SK-N-MC (cell line): ENCODE results near the gene MAP1B.

Experiments used
- DNase-seq: peaks from one replicate; pipeline ENCODE4 v3.0.0-alpha.2; 2011; ENCODE audit warnings: low read depth, low spot score
- H3K27ac ChIP-seq: fragments of 200-600 bp; sonication (generic); 2 replicates; pipeline ENCODE4 v1.5.1; 2016; ENCODE audit warnings: mixed run types
- H3K36me3 ChIP-seq: fragments of 200-600 bp; sonication (generic); 2 replicates; pipeline ENCODE4 v1.6.1; 2017; ENCODE audit warnings: antibody characterized with exemption, low read length, mixed read lengths; ENCODE audit not compliant: insufficient read depth
- H3K4me3 ChIP-seq: fragments of 200-600 bp; sonication (generic); 2 replicates; pipeline ENCODE4 v1.5.1; 2016
- H3K9ac ChIP-seq: fragments of 200-600 bp; sonication (generic); 2 replicates; pipeline ENCODE4 v1.8.0; 2017; ENCODE audit warnings: mixed run types, mixed read lengths; ENCODE audit not compliant: insufficient read length
- H3K9me3 ChIP-seq: fragments of 200-600 bp; sonication (generic); 2 replicates; pipeline ENCODE4 v1.6.1; 2017; ENCODE audit warnings: low read depth, mild to moderate bottlenecking, antibody characterized with exemption, low read length, moderate library complexity, mixed read lengths
- EZH2 ChIP-seq: fragments of 200-600 bp; sonication (generic); IDR thresholded peaks from one replicate; pipeline ENCODE4 v1.6.1; 2017; ENCODE audit warnings: antibody characterized with exemption
- FOXP2 ChIP-seq: optimal IDR thresholded peaks from 2 replicates; pipeline ENCODE3; 2011; ENCODE audit warnings: mild to moderate bottlenecking, moderate library complexity; ENCODE audit not compliant: insufficient read depth; ENCODE audit errors: extremely low read length, control extremely low read depth
- POLR2AphosphoS5 ChIP-seq: IDR thresholded peaks from 2 replicates; pipeline ENCODE4 v1.6.1; 2012; ENCODE audit warnings: mild to moderate bottlenecking, low read depth, low read length, borderline replicate concordance

Gene MAP1B

DNA sequence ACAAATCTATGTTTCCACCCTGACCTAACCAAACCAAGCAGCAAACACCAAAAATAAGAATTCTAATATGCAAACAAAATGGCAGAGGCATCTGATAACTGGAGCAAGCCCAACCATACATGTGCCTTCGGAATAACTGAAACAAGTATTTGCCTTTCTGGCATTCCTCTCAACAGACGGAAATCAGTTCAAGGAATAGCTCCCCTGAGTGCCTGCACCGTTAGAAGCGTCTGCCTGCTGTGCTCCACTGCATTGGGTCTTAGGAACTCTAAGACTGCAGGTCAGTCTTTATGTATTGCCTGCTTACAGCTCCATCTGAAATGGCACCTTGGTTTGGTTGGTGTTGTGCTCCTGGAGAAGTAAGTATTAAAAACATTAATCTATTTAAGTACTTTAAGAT is 114.3 kb downstream of the MAP1B start:
- no peak overlapping the region for H3K9ac ChIP-seq
- DNase-seq = no peak
- H3K9me3 ChIP-seq = no peaks in the 10 kb centered on the region
- H3K27ac ChIP-seq = no peak overlapping the region
- no peak overlapping the region for H3K4me3 ChIP-seq
- no peak for TF ChIP-seq EZH2
- TF ChIP-seq FOXP2 = no peak
- TF ChIP-seq POLR2AphosphoS5 = no peak
- peaks cover 99% of the 10 kb centered on the region for H3K36me3 ChIP-seq

DNA sequence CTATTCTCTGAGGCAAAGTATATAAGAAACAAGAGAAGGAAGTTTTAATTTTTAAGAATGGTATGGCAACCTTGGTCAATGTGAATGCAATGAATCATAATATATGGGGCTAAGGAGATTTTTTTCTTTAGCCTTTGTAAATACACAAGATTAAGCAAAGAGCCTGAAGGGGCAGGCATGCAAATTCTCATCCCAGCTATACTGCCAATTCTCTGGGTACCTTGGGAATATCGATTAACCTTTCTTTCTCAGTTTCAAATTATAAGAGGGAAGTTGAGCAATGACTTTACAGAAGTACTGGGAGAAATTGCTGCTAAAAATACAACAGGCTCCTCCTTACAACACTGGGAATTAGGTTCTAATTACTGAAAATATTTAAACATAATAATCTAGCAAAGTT is 115.2 kb downstream of the MAP1B start:
- no peaks in the 10 kb centered on the region for H3K9me3 ChIP-seq
- no peak overlapping the region for H3K27ac ChIP-seq
- TF ChIP-seq POLR2AphosphoS5 (no peak), EZH2 (no peak), FOXP2 (no peak)
- H3K4me3 ChIP-seq = no peak overlapping the region
- H3K9ac ChIP-seq = no peak overlapping the region
- DNase-seq = no peak
- H3K36me3 ChIP-seq = peaks cover 100% of the 10 kb centered on the region

DNA sequence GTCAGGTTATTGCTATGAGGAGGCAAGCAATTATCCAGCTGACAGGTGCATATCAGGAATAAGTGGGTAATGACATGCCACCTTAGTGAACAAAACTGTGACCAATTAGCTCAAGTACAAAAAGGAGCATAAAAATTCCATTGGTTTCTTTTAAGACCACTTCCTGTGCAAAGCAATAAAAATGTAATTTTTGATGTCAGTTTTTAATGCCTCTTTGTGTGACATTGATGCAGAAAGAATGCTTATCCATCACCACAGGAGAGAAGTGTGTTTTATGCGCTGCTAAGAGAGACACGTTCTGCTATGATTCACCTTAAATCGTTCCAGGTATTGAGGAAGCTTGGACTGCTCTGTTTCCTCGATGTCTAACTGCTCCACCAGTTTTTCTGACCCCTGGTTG is 116.1 kb downstream of the MAP1B start:
- Histone ChIP-seq H3K4me3 (no peak overlapping the region), H3K36me3 (peaks cover 98% of the 10 kb centered on the region), H3K9me3 (no peaks in the 10 kb centered on the region), H3K9ac (no peak overlapping the region), H3K27ac (no peak overlapping the region)
- no peak for TF ChIP-seq POLR2AphosphoS5
- TF ChIP-seq FOXP2 = no peak
- no peak for TF ChIP-seq EZH2
- no peak for DNase-seq

DNA sequence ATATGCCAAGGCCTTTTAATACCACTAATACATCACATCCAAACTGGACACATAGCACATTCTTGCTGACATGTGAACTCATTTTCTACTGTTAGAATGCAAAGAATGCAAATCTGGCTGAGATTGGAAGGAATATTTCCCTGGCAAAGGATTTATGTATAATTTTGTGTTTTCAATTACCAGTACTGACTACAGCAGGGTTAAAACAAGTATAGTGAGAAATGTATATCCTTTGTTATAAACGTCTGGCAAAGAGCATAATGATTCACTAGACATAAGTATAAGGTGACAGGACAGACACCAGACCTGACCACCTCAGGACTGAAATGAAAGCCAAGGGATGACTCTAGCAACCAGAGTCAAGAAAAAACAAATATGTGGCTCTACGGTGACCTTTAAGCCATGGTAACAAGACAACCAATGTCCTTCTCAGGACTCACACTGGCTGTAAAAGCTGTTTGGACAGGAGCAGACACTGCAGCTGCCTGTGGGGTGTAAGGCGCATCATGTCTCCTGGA is 117.7 kb downstream of the MAP1B start:
- DNase-seq = no peak
- TF ChIP-seq POLR2AphosphoS5 (no peak), FOXP2 (no peak), EZH2 (no peak)
- H3K9me3 ChIP-seq = no peaks in the 10 kb centered on the region
- no peak overlapping the region for H3K4me3 ChIP-seq
- H3K27ac ChIP-seq = no peak overlapping the region
- H3K9ac ChIP-seq = no peak overlapping the region
- peaks cover 82% of the 10 kb centered on the region for H3K36me3 ChIP-seq

DNA sequence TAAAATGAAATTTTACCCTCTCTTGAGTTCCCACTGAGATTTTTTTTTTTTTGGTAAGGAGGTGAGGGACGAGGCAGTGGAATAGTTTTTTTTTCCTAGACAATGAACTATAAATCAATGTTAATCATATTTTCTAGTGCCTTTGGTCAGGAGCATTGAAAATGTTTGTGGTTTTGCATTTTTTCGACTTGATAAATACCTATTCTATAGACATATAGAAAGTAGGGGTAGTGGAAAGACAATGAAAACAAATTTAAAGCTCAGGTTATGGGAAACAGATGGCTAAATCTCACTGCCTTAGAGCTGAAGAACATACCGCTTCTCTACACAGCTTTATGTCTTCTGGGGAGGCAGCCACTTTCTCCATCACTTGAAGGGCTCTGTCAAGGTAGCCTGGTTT is 118.5 kb downstream of the MAP1B start:
- DNase-seq = no peak
- H3K27ac ChIP-seq = no peak overlapping the region
- no peak for TF ChIP-seq EZH2
- TF ChIP-seq POLR2AphosphoS5 = no peak
- no peak for TF ChIP-seq FOXP2
- H3K9me3 ChIP-seq = no peaks in the 10 kb centered on the region
- H3K9ac ChIP-seq = no peak overlapping the region
- H3K36me3 ChIP-seq = peaks cover 81% of the 10 kb centered on the region
- no peak overlapping the region for H3K4me3 ChIP-seq

DNA sequence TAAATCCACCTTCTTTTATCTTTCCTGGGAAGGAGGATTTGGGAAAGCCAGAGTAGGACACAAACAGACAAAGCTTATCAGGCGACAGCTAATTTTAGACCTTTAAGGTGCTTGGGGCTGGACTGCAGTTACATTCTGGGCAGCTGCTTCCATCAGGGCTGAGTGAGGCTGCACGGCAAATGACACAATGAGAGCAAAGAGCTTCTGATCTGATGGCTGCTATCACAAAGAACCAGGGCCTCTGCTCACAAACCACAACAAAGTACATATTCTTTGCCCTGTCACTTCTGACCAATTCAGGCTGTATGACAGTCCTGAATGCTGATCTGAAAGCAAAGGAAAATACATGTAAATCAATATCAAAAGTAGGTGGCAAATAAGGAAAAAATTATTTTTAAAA is 119.7 kb downstream of the MAP1B start:
- Histone ChIP-seq H3K9me3 (no peaks in the 10 kb centered on the region), H3K9ac (no peak overlapping the region), H3K4me3 (no peak overlapping the region), H3K27ac (no peak overlapping the region), H3K36me3 (peaks cover 81% of the 10 kb centered on the region)
- no peak for TF ChIP-seq EZH2
- no peak for TF ChIP-seq FOXP2
- no peak for TF ChIP-seq POLR2AphosphoS5
- DNase-seq = no peak

DNA sequence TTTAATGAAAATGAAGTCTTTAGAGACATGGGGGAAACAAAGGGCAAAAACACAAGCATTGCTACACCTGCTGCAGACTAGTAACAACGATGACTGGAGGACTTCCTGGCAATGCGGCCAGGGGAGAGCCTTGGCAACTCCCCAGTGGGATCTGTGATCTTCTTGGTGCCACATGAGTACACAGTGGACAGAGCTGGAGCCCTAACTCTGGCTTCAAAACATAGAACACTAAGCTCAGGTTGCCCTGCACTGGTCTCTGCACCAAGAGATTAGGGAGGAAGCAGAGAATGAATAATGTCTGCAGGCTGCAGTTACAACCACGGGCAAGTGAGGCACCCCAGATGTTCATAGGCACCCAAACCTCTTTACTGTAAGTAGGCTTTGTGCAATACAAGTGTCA is 121.7 kb downstream of the MAP1B start:
- Histone ChIP-seq H3K27ac (no peak overlapping the region), H3K9ac (no peak overlapping the region), H3K36me3 (peaks cover 77% of the 10 kb centered on the region), H3K4me3 (no peak overlapping the region), H3K9me3 (no peaks in the 10 kb centered on the region)
- no peak for DNase-seq
- TF ChIP-seq POLR2AphosphoS5 = no peak

DNA sequence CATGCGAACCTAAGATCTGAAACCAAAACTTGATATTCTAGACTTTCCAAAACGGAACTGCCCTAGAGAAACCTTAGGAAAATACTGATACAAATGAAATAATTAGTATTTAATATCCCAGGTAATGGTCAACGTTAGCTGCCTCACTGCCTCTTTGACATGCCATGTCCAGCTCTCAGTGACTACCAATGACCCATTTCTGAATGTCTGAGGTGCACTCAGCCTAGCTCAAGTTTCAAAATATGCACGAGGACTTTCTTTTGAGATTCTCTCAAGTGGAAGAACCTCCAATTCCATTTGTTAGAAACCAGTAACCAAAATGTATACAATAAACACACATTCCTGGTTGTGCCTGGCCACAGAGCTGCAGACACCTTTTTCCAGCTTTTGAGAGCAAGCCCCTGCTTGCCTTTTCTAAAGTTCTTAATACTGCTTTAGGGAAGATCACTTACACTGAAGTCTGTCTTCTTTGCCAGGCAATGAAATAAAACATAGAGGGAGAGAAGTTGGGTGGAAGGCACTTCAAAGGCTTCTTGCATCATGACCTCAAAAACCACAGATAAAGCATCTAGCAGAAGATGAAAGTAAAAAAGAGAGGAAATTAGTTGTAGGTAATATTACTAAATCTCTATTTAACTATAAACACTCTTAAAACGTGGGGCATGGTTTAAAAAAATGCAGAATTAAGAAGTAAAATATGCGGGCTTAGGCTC is 124.9 kb downstream of the MAP1B start:
- Histone ChIP-seq H3K9me3 (no peaks in the 10 kb centered on the region), H3K36me3 (peaks cover 70% of the 10 kb centered on the region), H3K27ac (no peak overlapping the region), H3K4me3 (no peak overlapping the region), H3K9ac (no peak overlapping the region)
- no peak for DNase-seq
- no peak for TF ChIP-seq POLR2AphosphoS5
- TF ChIP-seq FOXP2 = no peak
- TF ChIP-seq EZH2 = no peak

DNA sequence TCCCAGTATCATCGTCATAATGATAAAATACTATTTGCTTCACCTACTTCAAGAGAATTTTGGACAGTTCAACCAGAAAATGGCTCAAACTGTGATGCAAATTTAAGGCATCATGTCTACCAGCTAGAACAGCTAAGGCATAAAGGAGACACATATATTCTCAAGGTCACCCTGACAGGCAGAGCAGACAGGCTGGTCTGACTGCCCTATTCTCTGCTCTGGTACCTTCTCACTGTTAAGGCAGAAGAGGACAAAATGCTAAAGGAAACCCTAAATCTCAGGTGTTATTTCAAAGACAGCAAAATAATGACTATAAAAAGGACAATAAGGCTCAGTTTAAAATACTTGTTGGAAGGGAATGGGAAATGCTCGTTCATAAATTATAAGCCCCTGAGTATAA is 125.6 kb downstream of the MAP1B start:
- peaks cover 71% of the 10 kb centered on the region for H3K36me3 ChIP-seq
- H3K27ac ChIP-seq = no peak overlapping the region
- DNase-seq = no peak
- H3K9ac ChIP-seq = no peak overlapping the region
- no peak overlapping the region for H3K4me3 ChIP-seq
- TF ChIP-seq POLR2AphosphoS5 = no peak
- no peak for TF ChIP-seq EZH2
- TF ChIP-seq FOXP2 = no peak
- H3K9me3 ChIP-seq = no peaks in the 10 kb centered on the region
